Chondrocyte (in vitro differentiated cells): ENCODE results near the gene RASGRP1. TPM values are rescaled to one million over a fixed set of nuclear protein-coding genes. Genes with fewer than 3 reads are reported as not detected.
"Not testable (repeated sequence)": the region's sequence is repeated elsewhere in the genome, so short reads cannot be mapped to it uniquely, and the experiment has no call there.

ENCODE experiments used
- DNase-seq: peaks from one replicate; pipeline ENCODE4 v3.0.0; 2021; ENCODE audit warnings: mixed read lengths, low spot score
- H3K27ac Mint-ChIP-seq: one replicate; pipeline ENCODE4 v1.8.0; 2021; ENCODE audit warnings: mild to moderate bottlenecking, moderate library complexity, mixed read lengths; ENCODE audit not compliant: unreplicated experiment
- H3K27me3 Mint-ChIP-seq: 2 replicates; pipeline ENCODE4 v1.8.0; 2021; ENCODE audit warnings: low read depth, mixed read lengths
- H3K36me3 Mint-ChIP-seq: 2 replicates; pipeline ENCODE4 v1.8.0; 2021; ENCODE audit warnings: low read depth, mixed read lengths
- H3K4me1 Mint-ChIP-seq: 2 replicates; pipeline ENCODE4 v1.8.0; 2021; ENCODE audit warnings: low read depth, mild to moderate bottlenecking, mixed read lengths
- H3K4me3 Mint-ChIP-seq: one replicate; pipeline ENCODE4 v1.8.0; 2021; ENCODE audit warnings: mild to moderate bottlenecking, moderate library complexity, mixed read lengths; ENCODE audit not compliant: unreplicated experiment
- H3K9me3 Mint-ChIP-seq: 2 replicates; pipeline ENCODE4 v1.8.0; 2021; ENCODE audit warnings: low read depth, mixed read lengths
- total RNA-seq: library from RNA; stranded (reverse); gene quantifications from 3 replicates; pipeline ENCODE4 v1.2.1, GENCODE V29; 2021
- TF ChIP-seq, protein P1 (sequence below): fragments of 200-600 bp; sonication (generic); IDR thresholded peaks from 2 replicates; pipeline ENCODE4 v1.5.0; 2021; ENCODE audit warnings: antibody characterized with exemption, mild to moderate bottlenecking, moderate library complexity

Gene RASGRP1
- total RNA-seq, 1 donor from 2014 or later: 0.52 TPM

DNA sequence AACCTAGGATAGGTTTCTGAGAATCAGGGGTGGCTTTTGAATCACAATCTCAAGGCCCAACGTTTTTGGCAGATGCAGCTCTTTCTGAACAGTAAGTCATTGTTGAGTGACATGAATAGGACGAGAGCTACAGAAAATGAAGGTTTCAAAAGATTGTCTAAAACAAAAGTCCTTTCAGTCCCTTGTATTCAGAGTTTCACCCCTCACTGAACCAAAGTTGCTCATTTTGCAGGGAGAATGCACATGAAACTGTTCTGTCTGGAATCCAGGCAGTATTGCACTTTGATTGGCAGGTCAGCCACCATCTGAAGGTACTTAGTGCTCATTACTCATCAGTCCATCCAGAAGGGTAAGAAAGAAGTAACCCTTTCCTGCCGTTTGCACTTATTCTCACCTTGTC, 24.1 kb upstream of the RASGRP1 start:
- Mint-ChIP-seq H3K36me3 (peaks cover 2% of the 10 kb centered on the region), H3K9me3 (peaks cover 15% of the 10 kb centered on the region), H3K4me3 (no peak overlapping the region), H3K4me1 (peaks cover 12% of the 10 kb centered on the region), H3K27me3 (peaks cover 8% of the 10 kb centered on the region), H3K27ac (no peak overlapping the region)
- DNase-seq: no peak
- TF ChIP-seq, protein P1, sequence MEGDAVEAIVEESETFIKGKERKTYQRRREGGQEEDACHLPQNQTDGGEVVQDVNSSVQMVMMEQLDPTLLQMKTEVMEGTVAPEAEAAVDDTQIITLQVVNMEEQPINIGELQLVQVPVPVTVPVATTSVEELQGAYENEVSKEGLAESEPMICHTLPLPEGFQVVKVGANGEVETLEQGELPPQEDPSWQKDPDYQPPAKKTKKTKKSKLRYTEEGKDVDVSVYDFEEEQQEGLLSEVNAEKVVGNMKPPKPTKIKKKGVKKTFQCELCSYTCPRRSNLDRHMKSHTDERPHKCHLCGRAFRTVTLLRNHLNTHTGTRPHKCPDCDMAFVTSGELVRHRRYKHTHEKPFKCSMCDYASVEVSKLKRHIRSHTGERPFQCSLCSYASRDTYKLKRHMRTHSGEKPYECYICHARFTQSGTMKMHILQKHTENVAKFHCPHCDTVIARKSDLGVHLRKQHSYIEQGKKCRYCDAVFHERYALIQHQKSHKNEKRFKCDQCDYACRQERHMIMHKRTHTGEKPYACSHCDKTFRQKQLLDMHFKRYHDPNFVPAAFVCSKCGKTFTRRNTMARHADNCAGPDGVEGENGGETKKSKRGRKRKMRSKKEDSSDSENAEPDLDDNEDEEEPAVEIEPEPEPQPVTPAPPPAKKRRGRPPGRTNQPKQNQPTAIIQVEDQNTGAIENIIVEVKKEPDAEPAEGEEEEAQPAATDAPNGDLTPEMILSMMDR: no peak

DNA sequence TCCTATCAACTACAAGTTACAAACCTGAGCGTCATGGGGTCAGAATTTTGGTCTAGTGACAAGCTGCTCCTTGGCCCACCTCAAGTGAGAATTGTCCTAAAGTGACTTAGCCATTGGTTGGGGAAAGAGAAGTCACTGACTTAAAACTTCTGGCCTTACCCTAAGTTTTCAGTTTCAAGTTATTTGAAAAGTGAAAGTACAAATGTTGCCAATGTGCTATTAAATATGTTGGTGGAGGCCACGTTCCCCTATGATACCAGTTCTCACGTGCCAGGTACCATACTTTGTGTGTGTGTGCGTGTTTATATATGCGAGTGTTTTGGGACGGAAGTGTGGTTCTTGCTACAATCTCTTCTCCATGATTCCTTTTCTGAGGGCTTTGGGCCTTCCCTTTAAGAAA, 22.6 kb upstream of the RASGRP1 start:
- TF ChIP-seq, protein P1: no peak
- no peak overlapping the region for H3K4me3 Mint-ChIP-seq
- H3K36me3 Mint-ChIP-seq: peaks cover 10% of the 10 kb centered on the region
- DNase-seq: no peak
- H3K27ac Mint-ChIP-seq: no peak overlapping the region
- H3K4me1 Mint-ChIP-seq: peaks cover 10% of the 10 kb centered on the region
- H3K27me3 Mint-ChIP-seq: peaks cover 14% of the 10 kb centered on the region
- peaks cover 21% of the 10 kb centered on the region for H3K9me3 Mint-ChIP-seq

DNA sequence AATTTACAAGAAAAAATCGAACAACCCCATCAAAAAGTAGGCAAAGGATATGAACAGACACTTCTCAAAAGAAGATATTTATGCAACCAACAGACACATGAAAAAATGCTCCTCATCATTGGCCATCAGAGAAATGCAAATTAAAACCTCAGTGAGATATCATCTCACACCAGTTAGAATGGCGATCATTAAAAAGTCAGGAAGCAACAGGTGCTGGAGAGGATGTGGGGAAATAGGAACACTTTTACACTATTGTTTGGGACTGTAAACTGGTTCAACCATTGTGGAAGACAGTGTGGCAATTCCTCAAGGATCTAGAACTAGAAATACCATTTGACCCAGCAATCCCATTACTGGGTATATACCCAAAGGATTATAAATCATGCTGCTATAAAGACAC, 21.4 kb upstream of the RASGRP1 start:
- H3K27ac Mint-ChIP-seq, H3K4me3 Mint-ChIP-seq, DNase-seq: not testable (repeated sequence)

DNA sequence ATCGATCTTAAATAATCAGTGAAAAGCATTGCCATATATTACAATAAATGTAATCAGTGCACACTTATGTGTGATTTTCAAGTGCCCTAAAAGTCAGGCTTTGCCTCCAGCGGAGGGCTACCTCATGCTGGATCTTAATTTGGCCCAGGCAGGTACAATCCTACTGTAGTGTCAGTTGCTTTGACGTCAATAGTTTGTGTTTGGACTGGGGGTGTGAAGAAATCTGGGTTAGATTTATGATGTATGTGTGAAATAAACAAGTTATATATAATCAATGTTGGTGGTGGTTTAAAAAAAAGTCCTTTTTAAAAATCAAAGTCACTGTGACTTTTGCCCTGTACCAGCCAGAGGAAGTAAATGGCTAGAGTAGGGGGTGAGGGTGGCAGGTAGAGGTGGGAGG, 14.0 kb upstream of the RASGRP1 start:
- H3K9me3 Mint-ChIP-seq: peaks cover 5% of the 10 kb centered on the region
- peaks cover 19% of the 10 kb centered on the region for H3K27me3 Mint-ChIP-seq
- H3K36me3 Mint-ChIP-seq: peaks cover 11% of the 10 kb centered on the region
- no peak overlapping the region for H3K4me3 Mint-ChIP-seq
- H3K27ac Mint-ChIP-seq: no peak overlapping the region
- no peak for DNase-seq
- TF ChIP-seq, protein P1: no peak
- H3K4me1 Mint-ChIP-seq: no peaks in the 10 kb centered on the region

More for the DNA sequence above, 21.4 kb upstream of the RASGRP1 start:
- peaks cover 18% of the 10 kb centered on the region for H3K9me3 Mint-ChIP-seq
- peaks cover 12% of the 10 kb centered on the region for H3K36me3 Mint-ChIP-seq
- not testable (repeated sequence) for H3K4me1 Mint-ChIP-seq
- peaks cover 13% of the 10 kb centered on the region for H3K27me3 Mint-ChIP-seq

DNA sequence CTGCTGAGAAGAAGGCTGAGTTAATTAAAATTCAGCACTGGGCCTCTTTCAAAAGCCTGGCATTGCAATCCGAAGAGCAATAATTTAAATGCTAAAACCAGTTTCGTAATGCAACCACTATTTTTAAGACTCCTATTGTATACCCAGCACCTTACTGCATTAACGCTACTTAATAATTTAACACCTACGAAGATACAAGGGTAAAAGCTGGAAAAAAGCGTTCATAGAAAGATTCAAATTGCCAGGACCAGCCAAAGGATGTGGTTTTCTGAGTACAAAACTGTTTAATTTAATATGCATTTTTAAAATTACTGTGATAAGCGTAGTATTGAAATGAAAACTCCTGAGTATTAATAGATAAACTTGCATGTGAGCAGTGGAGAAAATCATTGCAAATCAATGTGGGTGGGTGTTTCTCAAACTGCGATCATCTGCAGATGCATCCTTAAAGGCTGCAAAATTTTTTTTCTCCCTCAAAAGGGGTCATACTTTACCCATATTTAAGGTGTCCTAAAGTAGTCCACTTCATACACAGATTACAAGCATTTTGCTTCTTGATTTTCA, 12.9 kb upstream of the RASGRP1 start:
- H3K9me3 Mint-ChIP-seq: peaks cover under 1% of the 10 kb centered on the region
- peaks cover 18% of the 10 kb centered on the region for H3K27me3 Mint-ChIP-seq
- peaks cover 3% of the 10 kb centered on the region for H3K36me3 Mint-ChIP-seq
- H3K27ac Mint-ChIP-seq: no peak overlapping the region
- H3K4me1 Mint-ChIP-seq: no peaks in the 10 kb centered on the region
- no peak for DNase-seq
- no peak overlapping the region for H3K4me3 Mint-ChIP-seq
- TF ChIP-seq, protein P1: no peak

DNA sequence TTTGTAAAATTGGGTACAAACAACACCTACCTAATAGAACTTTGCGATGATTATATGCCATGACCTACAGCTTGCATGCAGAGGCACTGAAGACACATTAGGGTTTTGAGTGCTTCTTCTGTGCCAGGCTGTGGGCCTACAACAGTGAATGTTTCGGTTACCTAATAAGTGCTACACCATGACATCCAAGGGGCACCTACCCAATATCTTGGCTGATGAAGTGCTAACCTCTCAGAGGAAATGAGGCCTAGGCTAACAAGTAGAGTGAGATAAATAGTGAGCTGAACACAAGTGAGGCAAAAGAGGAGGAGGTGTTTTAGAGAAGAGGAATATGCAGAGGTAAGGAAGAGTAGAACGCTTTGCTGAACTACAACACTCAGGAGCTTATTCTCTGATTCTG, 12.2 kb upstream of the RASGRP1 start:
- H3K27me3 Mint-ChIP-seq: peaks cover 25% of the 10 kb centered on the region

More for the DNA sequence above, 12.2 kb upstream of the RASGRP1 start:
- TF ChIP-seq, protein P1: no peak
- Mint-ChIP-seq H3K4me3 (no peak overlapping the region), H3K36me3 (peaks cover 3% of the 10 kb centered on the region), H3K4me1 (no peaks in the 10 kb centered on the region), H3K27ac (no peak overlapping the region), H3K9me3 (peaks cover 2% of the 10 kb centered on the region)
- DNase-seq: no peak
